ENCODE data around the gene GATA1. TPM values are rescaled to one million over a fixed set of nuclear protein-coding genes. Genes with fewer than 3 reads are reported as not detected.
"Not testable (repeated sequence)": the region's sequence is repeated elsewhere in the genome, so short reads cannot be mapped to it uniquely, and the experiment has no call there.

GATA1 gene
- total RNA-seq, 2 donors from 2014 or later = 0.77 TPM; not detected in 1

GRCh38 chrX:48814722-48815121 lies 28.3 kb downstream of the GATA1 start:
- TF ChIP-seq, protein P1, sequence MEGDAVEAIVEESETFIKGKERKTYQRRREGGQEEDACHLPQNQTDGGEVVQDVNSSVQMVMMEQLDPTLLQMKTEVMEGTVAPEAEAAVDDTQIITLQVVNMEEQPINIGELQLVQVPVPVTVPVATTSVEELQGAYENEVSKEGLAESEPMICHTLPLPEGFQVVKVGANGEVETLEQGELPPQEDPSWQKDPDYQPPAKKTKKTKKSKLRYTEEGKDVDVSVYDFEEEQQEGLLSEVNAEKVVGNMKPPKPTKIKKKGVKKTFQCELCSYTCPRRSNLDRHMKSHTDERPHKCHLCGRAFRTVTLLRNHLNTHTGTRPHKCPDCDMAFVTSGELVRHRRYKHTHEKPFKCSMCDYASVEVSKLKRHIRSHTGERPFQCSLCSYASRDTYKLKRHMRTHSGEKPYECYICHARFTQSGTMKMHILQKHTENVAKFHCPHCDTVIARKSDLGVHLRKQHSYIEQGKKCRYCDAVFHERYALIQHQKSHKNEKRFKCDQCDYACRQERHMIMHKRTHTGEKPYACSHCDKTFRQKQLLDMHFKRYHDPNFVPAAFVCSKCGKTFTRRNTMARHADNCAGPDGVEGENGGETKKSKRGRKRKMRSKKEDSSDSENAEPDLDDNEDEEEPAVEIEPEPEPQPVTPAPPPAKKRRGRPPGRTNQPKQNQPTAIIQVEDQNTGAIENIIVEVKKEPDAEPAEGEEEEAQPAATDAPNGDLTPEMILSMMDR (IDR thresholded peaks at IDR 0.05) = no peak
- H3K27ac ChIP-seq = no peak overlapping the region
- H3K4me3 ChIP-seq = no peak overlapping the region
- no peaks in the 10 kb centered on the region for H3K36me3 ChIP-seq
- DNase-seq = no peak
- no peaks in the 10 kb centered on the region for H3K4me1 ChIP-seq
- H3K9ac ChIP-seq (ENCODE audit: low read depth in 2 of 2, low read length in 2 of 2) = no peak overlapping the region
- H3K9me3 ChIP-seq = no peaks in the 10 kb centered on the region
- intact Hi-C loops (cut with DNase I) = no loop called here
- no peaks in the 10 kb centered on the region for H3K27me3 ChIP-seq

GRCh38 chrX:48815266-48815665 lies 28.9 kb downstream of the GATA1 start:
- DNase-seq = no peak
- H3K36me3 ChIP-seq = no peaks in the 10 kb centered on the region

GRCh38 chrX:48816014-48816810 lies 29.8 kb downstream of the GATA1 start:
- Histone ChIP-seq H3K4me3 (no peak overlapping the region), H3K36me3 (no peaks in the 10 kb centered on the region), H3K9me3 (no peaks in the 10 kb centered on the region), H3K27ac (no peak overlapping the region), H3K27me3 (no peaks in the 10 kb centered on the region), H3K9ac (ENCODE audit: low read depth in 2 of 2, low read length in 2 of 2) (no peak overlapping the region), H3K4me1 (no peaks in the 10 kb centered on the region)
- TF ChIP-seq, protein P1 (IDR thresholded peaks at IDR 0.05) = no peak
- intact Hi-C loops (cut with DNase I) = no loop called here
- DNase-seq = no peak

More at GRCh38 chrX:48815266-48815665, 28.9 kb downstream of the GATA1 start:
- TF ChIP-seq, protein P1 (IDR thresholded peaks at IDR 0.05) = no peak
- H3K27ac ChIP-seq = no peak overlapping the region
- no peak overlapping the region for H3K9ac ChIP-seq (ENCODE audit: low read depth in 2 of 2, low read length in 2 of 2)
- H3K27me3 ChIP-seq = no peaks in the 10 kb centered on the region
- H3K4me3 ChIP-seq = no peak overlapping the region
- intact Hi-C loops (cut with DNase I) = no loop called here
- H3K4me1 ChIP-seq = no peaks in the 10 kb centered on the region
- no peaks in the 10 kb centered on the region for H3K9me3 ChIP-seq

DNA sequence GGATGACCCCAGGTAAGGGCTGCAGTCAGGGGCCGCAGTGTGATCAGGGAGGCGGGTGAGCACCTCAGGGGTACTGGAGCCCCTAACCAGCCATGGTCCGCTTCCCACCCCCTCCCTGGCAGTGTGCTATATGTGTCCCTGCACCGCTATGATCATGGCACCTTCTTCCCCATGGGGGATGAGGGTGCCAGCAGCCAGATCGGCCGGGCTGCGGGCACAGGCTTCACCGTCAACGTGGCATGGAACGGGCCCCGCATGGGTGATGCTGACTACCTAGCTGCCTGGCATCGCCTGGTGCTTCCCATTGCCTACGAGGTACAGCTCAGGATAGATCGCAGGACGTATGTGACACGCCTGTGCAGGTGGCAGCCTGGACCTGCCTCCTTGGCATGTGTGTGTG lies 31.7 kb downstream of the GATA1 start:
- H3K36me3 ChIP-seq = no peaks in the 10 kb centered on the region
- intact Hi-C loops (cut with DNase I) = no loop called here
- H3K4me1 ChIP-seq = no peaks in the 10 kb centered on the region
- H3K9ac ChIP-seq (ENCODE audit: low read depth in 2 of 2, low read length in 2 of 2) = no peak overlapping the region
- no peaks in the 10 kb centered on the region for H3K27me3 ChIP-seq
- TF ChIP-seq, protein P1 (IDR thresholded peaks at IDR 0.05) = no peak
- H3K9me3 ChIP-seq = no peaks in the 10 kb centered on the region
- H3K27ac ChIP-seq = no peak overlapping the region
- no peak overlapping the region for H3K4me3 ChIP-seq
- DNase-seq = no peak

DNA sequence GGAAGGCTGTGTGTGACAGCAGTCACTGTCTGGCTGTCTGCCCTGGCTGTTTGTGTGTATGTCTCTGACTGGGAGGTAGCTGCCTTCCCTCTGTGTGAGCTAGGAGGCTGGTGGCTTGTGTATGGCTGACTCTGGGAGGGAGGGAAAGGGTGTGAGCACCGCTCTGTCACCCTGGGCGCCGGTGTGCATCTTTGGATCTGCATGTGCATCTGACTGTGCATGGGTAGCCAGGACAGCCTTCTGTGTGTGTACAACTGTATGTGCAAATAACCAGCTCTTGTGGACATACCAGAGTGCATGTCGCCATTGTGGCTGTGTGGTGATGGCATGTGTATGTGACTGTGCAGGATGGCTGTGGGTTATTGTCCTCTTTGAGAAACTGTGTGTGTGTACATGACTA lies 32.5 kb downstream of the GATA1 start:
- Histone ChIP-seq H3K36me3 (no peaks in the 10 kb centered on the region), H3K4me3 (no peak overlapping the region), H3K9me3 (no peaks in the 10 kb centered on the region), H3K4me1 (no peaks in the 10 kb centered on the region), H3K27ac (no peak overlapping the region), H3K27me3 (no peaks in the 10 kb centered on the region), H3K9ac (ENCODE audit: low read depth in 2 of 2, low read length in 2 of 2) (no peak overlapping the region)
- intact Hi-C loops (cut with DNase I) = no loop called here
- TF ChIP-seq, protein P1 (IDR thresholded peaks at IDR 0.05) = no peak
- DNase-seq = no peak

GRCh38 chrX:48819394-48819793 lies 33.0 kb downstream of the GATA1 start:
- H3K36me3 ChIP-seq; H3K27ac ChIP-seq; intact Hi-C loops (cut with DNase I); H3K9me3 ChIP-seq; H3K9ac ChIP-seq (ENCODE audit: low read depth in 2 of 2, low read length in 2 of 2); H3K4me3 ChIP-seq; H3K27me3 ChIP-seq; DNase-seq; H3K4me1 ChIP-seq: not testable (repeated sequence)
